NCI-H2081 (cell line): ENCODE measurements around the gene BLM.

ENCODE experiments used
- DNase-seq, 2 experiments: peaks; one replicate each; lab custom pipeline; 2025; lab: John Stamatoyannopoulos, UW

BLM gene

DNA sequence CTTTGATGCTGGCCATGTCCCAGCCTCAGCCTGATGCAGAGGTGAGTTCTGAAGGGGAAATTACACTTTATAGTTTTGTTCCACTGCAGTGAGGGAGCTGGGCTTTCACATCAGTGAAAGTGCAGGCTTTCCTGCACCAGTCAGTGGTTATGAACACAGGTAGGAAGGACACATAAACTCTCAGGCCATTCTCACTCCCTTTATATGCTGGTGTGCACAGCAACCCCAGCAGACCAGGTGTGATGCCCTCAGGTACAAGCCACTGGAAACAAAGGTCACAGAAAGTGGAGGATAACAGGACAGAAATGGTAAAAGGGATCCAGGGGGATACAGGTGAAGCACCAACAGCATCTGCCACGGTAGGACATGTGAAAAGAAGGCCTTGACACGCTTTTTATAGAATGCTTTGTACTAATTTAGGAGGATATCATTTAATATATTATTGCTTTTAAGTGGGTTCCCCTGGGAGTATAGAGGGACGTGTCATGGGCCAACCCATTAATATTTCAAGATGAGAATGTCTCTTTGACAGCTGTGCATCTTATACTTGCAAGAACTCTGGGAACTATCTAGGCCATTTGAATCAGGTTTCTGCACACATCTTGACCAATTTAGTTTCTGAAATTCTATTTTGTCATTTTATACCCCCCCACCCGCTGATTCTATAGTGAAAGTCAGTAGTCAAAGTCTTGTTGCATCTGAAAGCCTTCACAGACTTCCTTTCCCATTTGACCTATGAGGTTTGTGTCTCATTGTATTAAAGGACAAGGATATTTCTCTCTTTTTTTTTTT lies 25.0 kb upstream of the BLM start:
- DNase-seq = no peak

GRCh38 chr15:90694987-90695386 lies 22.2 kb upstream of the BLM start:
- DNase-seq = no peak

GRCh38 chr15:90697175-90697574 lies 20.0 kb upstream of the BLM start:
- DNase-seq = no peak

- no peak for DNase-seq
Measured at GRCh38 chr15:90698629-90699028, 18.5 kb upstream of the BLM start.

DNA sequence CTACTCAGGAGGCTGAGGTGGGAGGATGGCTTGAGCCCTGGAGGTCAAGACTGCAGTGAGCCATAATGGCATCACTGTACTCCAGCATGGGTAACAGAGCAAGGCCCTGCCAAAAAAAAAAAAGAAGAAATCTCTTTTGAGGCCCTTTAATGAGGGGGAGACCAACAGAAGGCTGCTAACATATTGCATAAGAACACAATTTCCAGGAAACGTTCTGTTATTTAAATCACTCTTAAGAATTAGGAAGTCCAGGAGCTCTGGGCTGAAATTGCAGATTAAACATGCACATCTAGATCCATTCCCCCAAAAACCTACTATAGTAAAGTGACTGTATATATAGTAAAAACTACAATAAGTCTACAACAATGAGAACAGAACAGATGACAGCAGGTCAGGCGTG lies 16.1 kb upstream of the BLM start:
- no peak for DNase-seq

DNA sequence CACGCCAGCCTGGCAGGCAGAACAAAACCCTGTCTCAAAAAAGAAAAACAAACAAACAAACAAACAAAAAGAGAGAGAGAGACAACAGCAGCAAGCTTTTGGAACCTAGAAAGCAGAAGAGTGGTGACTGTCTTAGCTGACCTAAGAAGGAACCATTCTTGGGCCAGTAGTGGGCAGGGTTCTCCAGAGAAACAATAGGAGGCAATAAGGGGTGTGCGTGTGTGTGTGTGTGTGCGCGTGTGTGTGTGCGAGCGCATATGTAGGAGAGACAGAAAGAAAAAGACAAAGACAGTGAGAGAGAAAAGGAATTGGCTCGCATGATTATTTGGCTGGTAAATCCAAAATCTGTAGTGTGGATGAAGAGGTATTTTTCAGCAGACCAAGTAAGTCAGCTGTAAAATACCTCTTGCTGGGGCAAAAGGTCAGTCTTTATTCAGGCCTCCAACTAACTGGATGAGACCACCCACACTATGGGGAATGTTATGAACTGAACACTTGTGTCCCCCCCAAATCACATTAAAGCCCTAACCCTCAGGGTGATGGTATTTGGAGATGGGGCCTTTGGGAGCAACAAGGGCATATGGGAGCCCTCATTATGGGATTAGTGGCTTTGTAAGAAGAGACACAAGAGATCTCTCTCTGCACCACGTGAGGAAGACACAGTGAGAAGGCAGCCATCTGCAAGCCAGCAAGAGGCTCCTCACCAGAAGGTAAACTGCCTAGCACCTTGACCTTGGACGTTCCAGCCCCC lies 15.1 kb upstream of the BLM start:
- no peak for DNase-seq

DNA sequence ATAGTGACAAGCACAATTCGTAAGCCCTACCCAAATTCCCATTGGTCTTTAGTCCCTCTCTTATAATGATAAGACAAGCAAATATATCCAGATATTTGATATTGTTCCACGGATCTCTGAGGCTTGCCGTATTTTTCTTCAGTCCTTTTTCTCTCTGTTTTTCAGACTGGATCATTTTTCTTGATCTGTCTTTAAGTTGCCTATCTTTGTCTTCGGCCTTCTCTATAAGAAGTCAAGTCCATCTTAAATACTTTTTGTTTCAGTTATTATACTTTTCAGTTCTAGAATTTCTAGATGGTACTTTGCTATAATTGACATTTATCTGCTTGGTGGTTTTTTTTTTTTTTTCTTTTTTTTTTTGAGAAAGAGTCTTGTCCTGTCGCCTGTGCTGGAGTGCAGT lies 13.7 kb upstream of the BLM start:
- no peak for DNase-seq

GRCh38 chr15:90705212-90705611 lies 11.9 kb upstream of the BLM start:
- no peak for DNase-seq

GRCh38 chr15:90706394-90707327 lies 10.5 kb upstream of the BLM start:
- DNase-seq = peak; percentile 85 to 94

DNA sequence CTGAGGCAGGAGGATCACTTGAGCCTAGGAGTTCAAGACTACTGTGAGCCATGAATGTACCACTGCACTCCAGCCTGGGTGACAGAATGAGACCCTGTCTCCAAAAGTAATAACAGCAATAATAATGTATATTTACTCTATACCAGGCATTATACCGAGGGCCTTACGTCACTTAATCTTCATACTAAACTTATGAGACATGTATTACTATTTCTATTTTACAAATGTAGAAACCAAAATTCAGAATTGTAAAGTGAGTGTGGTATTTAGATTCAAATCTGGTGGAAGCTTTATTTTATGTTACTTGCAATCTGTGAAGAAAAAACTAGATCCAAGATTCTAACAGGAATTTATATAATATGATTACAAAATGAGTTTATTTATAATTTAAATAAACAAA lies 9.7 kb upstream of the BLM start:
- DNase-seq = no peak

- DNase-seq = no peak
Measured at GRCh38 chr15:90708516-90708915, 8.6 kb upstream of the BLM start.

GRCh38 chr15:90709278-90709677 lies 7.9 kb upstream of the BLM start:
- DNase-seq = no peak

GRCh38 chr15:90710436-90711027 lies 6.6 kb upstream of the BLM start:
- peak in 1 of 2 experiments; percentile 8 for DNase-seq

- DNase-seq = peak; percentile 13 to 70
Measured at GRCh38 chr15:90711418-90711824, 5.7 kb upstream of the BLM start.

DNA sequence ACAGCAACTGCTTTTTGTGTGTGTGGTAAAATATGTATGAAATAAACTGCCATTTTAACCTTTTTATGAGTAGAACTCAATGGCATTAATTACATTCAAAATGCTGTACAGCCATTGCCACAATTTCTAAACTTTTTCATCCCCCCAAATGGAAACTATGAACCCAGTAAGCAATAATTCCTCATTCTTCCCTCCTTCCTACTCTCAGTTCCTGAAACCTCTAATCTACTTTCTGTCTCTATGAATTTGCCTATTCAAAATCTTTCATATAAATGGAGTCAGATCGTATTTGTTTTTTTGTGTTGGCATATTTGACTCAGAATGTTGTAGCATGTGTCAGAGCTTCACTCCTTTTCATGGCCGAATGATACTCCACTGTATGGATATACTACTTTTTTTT lies 5.3 kb upstream of the BLM start:
- no peak for DNase-seq

DNA sequence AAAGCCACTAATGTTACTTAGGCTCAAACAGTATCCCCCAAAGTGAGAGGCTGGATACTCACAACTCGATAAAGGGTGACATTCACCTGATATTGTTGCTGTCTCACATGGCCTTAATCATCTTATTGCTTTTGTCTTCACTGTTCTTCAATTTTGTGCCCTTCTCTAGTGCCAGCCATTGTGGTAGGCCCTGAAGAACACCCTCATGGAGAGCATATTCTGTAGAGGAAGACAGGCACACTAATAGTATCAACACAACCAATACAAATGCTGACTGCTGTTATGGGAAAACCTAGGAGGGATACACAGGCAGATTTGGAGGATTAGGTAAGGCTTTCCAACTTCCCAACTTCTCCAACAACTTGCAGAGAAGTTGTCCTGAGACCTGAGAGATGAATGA lies 4.1 kb upstream of the BLM start:
- DNase-seq = no peak

- DNase-seq = no peak
Measured at GRCh38 chr15:90716317-90716975, 700 bp upstream of the BLM start.

DNA sequence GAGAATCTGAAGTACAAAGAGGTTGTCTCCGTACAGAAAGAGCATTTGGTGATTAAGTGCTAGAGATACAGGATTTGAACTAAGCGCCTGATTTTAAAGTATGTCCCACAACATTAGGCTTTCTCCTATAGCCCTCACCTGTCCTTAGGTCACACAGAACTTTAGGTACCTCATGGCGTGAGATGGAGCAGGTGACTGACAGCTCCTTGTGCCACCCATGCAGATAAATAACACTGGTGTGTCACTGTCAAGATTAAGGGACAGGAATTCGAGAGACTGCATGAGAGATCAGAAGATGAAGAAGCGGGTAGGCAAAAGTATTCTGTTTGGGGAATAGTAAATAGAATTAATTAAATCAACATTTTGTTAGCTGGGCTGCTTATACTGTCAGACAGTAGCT lies 1.1 kb downstream of the BLM start:
- DNase-seq = no peak

DNA sequence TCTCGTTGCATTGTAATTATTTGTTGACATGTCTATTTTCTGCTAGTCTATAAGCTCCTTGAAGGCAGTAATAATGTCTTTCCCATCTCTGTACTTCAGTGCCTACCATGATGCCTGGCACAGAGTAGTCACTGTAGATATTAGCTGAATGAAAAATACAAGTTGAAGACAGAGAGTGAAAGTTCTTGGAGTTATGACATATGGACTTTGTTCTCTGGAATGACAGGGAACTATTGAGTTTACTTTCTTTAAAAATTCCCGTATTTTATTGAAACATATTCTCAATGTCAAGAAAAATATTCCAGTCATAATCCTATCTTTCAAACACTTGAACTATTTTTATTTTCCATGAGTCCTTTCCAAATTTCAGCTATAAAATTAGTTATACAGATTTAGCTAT lies 3.0 kb downstream of the BLM start:
- DNase-seq = no peak

GRCh38 chr15:90729261-90729660 lies 12.1 kb downstream of the BLM start:
- DNase-seq = no peak

- no peak for DNase-seq
Measured at GRCh38 chr15:90730290-90730689, 13.1 kb downstream of the BLM start.

DNA sequence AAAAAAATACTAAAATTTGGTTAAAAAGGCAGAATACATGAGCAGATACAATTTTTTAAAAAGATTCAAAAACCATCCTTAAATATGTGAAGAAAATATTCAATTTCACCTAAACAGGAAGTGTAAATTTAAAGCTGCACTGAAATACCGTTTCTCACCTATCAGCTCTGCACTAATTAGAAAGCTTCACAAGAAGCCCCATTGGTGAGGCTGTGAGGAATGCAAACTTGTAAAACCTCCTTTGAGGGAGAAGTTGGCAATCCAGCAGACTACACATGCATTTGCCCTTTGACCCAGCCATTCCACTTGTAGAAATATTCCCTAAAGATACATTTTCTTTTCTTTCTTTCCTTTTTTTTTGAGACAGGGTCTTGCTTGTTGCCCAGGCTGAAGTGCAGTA lies 18.8 kb downstream of the BLM start:
- DNase-seq = no peak
